ENCODE measurements around the gene TMEM269.
"Not testable (repeated sequence)": the region's sequence is repeated elsewhere in the genome, so short reads cannot be mapped to it uniquely, and the experiment has no call there.

TMEM269 gene

DNA sequence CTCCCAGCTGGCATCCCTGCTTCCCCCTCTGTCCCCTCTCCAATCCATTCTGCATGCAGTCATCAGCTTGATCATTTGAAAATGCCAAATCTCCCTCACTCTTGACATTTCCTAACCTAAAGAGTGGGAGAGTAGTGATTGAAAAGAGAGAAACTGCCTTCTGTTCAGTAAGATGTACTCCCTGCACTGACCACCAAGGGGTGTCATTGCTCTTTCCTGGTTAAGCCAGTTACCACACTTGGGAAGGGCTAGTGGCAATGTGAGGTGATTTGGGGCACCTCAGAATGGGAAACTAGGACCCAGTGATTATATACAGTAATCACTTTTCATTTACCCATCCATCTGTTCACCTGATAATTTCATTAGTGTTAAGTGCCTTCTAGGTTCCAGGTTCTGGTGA lies 6.9 kb upstream of the TMEM269 start:
- no peak for DNase-seq

DNA sequence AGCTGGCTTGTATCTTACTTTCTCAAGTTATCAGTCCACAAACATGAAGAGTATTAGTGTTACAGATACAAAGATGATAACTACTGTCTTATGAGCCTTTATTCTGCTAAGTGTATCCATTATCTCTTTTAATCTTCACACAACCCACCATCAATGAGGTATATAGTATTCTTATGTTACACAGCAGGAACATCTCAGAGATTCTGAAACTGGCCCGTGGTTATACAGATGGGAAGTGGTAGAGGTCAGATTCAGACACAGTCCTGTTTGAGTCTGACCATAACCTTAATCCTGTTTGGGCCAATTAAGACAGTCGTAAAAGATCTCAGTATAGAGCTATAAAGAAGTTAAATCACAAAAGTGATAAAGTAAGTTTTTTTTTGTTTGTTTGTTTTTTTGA lies 5.1 kb upstream of the TMEM269 start:
- no peak for DNase-seq

DNA sequence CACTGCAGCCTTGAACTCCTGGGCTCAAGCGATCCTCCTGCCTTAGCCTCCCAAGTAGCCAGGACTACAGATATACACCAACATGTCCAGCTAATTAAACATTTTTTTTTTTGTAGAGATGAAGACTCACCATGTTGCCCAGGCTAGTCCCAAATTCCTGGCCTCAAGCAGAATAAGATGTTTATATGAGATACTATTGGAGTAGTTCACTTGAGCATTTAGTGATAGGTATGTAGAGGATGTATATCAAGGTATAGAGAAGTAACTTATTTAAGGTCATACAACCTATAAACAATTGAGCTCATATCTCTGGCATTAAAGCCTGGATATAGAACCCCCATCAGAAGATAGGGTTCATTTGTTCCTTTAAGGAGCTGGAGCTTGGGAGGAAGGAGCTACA lies 4.6 kb upstream of the TMEM269 start:
- no peak for DNase-seq

DNA sequence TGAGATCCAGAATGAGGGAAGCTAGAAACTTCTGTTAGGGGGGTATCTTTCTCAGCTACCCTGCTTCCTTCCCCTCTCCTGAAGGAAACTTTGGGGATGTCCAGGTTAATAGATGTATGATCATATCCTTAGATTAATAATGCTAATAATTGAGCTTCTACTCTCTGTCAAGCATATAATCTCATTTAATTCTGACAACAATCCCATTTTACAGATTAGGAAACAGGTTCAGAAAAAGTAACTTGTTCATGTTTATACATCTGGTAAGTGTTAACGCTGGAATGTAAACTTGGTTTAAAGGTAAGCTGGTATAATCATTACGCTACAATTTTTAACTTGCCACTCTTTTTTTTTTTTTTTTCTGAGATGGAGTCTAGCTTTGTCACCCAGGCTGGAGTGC lies 1.7 kb upstream of the TMEM269 start:
- DNase-seq, result no peak

DNA sequence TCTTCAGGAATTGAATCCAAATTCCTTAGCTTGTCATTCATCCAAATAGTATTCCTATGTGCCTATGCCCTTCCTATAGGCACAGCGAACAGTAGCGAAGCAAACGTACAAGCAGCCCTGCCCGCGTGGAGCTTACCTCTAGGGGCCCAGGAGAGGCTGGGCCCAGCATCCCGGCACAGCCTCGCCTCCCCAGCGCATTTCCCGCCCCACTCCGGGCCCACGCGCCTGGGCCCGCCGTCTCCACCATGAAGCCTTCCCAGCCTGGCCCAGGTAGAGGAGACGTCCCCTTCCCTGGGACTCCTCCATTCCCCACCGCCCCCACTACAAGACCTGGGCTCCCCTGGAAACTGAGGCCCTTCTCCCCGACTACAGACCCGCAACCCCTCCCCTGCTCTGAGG lies 245 bp upstream of the TMEM269 start:
- DNase-seq, result no peak

DNA sequence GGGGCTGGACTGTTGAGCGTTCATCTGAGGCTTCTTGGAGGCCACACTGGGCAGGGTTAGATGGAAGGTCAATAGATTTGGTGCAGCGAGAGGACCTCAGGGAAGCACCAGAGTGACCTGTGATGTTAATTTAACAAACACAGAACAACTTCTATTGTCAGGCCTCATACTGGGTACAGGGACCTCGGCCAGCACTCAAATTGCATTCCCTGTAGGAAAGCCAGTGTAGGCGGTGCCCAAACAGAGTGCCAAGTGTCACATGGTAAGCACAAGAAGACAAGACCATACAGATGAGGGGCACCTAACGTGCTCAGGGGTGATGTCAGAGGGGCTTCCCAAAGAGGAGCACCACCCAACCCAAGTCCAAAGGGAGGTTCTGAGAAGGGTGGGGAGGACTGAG lies 1.3 kb downstream of the TMEM269 start:
- DNase-seq, result no peak

DNA sequence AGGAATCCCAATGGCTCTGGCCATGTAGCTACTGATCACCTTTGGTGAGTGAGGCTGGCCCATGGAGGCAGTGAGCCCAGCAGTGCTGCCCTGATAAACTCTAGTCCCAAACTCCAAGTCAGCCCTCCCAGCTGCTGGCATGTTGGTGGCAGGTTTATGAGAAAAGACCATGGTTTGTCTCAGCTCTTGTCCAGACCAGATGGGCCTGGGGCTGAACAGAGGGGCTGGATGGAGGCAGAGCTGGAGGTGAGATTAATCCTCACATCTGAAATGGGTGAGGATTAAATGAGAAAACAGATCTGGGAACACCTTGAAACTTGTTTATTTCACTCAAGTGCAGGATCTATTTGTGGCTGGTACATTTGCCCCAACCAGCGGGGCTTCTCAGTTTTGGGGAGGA lies 3.2 kb downstream of the TMEM269 start:
- no peak for DNase-seq

DNA sequence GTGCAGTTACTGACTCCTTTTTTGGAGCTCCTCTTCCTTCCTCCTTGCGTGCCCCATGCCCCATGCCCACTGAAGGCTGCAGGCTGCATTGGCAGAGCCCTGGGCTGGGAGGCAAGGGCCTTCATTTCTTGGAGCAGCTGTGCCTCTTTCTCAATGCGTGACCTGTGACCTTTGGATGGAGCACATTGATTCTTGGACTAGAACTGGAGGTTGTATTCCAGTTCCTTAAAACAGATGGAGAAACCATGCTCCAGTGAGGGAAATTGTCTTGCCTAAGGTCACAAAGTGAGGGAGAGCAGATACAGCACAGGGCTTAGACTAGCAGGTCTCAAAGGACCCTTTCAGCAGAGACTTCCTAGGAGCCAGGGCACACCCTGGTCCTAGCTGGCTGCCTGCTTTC lies 9.0 kb downstream of the TMEM269 start:
- DNase-seq, result no peak

DNA sequence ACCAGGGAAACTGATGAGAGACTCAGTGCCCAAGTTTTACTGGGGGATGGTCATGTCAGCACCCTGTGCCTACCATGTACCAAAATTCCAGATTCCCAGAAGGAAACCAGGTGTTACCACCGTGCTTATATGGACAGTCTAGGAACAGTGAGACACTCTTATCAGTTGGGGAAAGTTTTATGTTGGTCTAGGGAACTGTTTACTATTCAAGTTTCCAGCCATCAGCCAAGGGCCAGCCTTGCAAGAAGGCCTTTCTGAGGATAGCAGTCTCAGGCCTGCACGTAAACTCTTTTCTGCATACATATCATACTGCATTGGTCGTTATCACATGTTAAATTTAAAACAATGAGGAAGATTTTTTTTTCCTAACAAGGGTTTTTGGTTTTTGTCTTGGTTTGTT lies 12.6 kb downstream of the TMEM269 start:
- DNase-seq, result no peak

DNA sequence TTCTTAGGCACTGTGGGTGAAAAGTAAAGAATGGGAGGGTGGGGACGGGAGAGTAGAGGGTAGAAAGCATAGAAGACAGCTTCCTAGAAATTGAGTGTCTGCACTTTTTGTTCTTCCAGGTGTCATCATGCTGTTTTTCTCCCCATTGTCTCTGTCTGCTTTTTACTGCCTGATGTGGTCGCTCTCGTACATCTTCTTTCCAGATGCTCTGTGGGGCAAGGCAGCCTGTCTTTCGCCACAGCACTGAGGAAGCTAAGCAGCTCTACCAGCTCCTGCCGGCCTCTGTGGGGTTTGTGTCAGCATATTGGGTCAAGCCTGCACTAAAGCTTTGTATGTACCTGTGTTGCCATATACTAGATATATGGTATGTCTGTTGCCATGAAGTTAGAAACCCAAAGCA lies 13.2 kb downstream of the TMEM269 start:
- no peak for DNase-seq

DNA sequence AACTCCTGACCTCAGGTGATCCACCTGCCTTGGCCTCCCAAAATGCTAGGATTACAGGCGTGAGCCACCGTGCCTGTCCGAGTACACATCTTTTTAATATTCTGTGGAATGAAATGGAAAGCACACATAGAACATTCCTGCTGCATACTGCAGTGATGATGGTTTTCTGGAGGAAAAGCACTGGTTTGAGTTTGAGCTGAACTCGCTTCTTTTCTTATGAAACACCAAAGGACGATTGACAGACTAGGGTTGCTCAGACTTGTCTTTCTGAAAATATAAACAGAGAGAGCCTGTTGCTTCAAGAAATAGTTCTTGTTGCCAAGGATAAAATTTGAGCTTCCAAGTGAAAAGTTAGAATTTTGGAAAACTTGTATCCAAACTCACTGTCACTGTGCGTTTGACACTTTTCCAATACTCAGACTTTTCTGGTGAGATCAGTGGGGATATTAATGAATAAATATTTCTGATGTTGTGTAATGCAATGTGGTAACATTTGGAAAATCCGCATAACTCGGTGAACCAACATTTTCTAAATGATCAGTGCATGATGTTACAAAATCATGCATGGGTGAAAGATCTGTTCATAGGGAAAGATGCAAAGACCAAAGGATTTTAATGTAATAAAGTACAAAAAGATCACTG lies 17.2 kb downstream of the TMEM269 start:
- DNase-seq, result no peak

DNA sequence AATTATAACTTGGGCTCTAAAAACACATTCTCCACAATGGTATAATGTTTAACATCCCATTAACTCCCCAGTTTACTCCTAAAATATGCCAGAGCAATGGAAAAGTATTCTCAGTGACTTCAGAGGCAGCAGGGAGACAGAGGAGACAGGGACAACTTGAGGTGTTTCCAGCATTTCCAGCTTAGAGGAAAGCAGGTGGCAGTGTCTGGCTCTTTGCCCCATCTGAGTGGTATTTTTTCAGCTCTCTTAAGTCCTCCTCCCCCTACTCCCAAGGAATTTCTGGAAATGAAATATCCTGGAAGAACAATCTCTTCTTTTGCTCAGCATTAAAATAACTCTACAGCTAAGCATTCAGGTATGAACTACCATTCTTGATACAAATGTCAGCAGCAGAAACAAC lies 21.4 kb downstream of the TMEM269 start:
- DNase-seq, result no peak

DNA sequence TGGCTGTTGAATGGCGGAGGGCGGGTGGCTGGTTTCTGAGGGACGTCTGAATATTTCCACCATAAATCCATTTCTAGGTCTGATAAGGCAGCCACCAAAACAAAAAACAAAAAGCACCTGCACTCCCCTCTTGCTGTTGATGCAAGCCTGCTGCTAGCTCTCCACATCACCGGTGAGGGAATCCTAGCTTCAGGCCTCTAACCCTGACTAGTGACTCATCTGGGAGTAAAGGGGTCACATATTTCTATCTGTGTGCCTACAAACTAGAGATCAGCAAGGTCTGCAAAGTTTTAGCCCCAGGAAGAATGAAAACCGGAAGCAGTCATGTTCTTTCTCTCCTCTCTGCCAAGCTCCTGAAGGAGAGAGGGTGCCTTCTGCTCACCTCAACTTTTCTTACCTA lies 21.8 kb downstream of the TMEM269 start:
- DNase-seq, result no peak

DNA sequence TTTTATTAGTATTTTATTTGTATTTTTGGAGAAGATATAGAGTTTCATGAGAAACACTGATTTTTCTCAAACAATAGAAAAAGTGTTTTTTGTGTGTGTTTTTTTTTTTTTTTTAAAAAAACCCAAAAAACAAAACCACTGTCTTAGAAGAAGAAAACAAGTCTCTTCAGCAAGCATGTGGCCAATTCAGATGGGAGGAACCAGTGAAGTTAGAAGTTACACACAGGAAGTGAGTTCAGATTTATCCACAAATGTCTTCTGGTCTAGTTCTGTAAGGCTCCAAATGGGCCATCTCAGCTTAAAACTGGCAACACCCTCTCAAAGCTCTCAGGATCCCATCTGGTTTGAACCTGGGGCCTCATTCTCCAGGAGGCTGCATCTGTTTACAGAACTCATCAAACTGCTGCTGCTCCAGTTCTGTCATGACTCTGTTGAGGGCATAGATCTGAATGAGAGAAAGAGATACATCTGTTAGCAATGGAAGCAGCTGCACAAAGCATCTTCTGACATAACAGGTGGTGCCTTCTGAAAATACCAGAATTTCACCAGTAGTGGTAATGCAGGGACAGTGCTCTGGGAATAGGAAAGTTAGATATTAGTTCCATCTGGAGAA lies 22.4 kb downstream of the TMEM269 start:
- DNase-seq, result no peak

DNA sequence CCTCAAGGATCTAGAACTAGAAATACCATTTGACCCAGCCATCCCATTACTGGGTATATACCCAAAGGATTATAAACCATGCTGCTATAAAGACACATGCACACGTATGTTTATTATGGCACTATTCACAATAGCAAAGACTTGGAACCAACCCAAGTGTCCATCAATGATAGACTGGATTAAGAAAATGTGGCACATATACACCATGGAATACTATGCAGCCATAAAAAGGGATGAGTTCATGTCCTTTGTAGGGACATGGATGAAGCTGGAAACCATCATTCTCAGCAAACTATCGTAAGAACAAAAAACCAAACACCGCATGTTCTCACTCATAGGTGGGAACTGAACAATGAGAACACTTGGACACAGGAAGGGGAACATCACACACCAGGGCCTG lies 30.0 kb downstream of the TMEM269 start:
- DNase-seq, result not testable (repeated sequence)

DNA sequence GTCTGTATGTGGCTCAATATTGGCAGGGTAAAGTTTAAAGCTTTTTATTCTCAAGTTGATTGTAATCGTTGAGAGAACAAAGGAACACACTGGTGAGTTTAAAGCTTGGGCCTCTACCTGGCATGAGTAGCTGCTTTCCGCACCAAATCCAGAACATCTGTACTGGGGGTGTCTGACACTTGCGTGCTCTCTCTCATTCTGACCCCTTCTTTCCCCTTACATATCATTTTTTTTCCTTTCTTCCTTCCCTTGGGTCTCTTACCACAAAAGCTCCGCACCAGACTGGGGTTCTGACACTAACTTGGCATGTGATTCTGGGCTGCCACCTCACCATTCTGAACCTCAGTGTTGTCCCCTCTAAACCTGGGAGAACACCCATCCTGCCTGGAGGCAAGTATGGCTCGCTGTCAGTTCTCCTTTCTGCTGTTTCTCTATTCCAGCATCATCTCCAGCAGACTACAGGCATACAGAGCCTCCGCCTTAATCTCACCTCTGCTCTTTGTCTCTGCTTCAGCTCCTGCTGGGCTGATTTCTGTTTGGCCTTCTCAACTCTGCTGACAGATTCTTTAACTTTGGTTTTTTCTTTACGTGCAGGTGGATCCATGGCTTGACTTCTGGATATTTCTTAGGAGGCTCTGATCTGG lies 31.3 kb downstream of the TMEM269 start:
- DNase-seq, result no peak

DNA sequence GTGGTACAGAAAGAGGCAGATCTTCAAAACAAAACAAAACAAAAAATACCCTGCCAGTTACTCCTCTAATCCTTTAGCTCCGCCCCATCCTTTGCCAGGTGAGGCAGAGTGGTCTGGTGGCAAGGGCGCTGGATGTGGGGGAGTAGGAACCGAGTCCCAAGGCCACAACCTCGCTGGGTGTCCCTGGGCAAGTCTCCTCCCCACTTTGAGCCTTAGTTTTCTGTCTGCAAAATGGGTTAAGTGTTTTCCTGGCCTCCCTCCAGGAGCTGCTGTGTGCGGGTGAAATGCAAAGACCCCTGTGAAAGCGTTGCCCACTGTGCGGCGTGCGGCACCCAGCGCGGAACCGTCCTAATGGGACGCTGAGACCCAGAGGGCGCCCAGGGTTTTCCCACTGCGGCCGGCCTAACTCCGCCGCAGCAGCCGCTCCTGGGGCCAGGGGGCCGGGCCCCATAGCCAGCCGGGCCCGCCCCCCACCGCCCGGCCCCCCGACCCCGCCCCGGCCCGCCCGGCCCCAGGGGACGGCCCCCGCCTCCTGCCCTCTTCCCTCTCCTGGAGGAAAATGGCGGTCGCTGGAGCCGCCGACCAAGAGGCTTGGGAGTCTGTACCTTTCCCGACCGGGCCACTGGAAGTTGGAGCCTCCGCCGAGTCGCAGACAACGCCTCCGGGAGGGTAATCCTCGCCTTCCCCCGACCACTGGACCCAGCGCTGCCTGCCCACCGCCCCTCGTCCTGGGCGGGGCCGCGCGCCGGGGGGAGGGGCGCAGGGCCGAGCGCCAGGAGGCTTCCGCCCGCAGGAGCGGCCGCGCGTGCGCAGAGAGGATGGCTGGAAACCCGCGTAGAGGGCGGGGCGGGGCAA lies 32.0 kb downstream of the TMEM269 start, which contains the start of the genes ERMAP and SVBP:
Gene ERMAP (plus strand): TSS at position 538 of the 855 bp plus-strand sequence. CDS start 13,327 bp downstream, outside the sequence.
Gene SVBP (minus strand): TSS at position 813 of the 855 bp plus-strand sequence. CDS start 853 bp downstream, outside the sequence.
- DNase-seq, result peak; percentile 93

DNA sequence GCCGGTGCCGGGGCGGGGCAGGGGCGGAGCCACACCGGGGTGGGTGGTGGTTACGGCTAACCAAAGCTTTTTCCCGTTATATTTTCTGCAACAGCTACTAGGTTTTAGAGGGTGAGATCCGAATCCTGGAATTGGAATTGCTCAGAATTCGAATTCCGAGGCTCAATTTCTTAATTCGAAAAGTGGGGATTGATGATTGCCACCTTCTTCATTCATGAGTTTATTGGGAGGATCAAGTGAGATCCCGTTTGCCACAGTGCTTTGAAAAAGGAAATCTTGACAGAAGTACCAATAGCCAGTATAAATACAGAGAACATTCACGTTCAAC lies 32.6 kb downstream of the TMEM269 start:
- DNase-seq, result no peak

DNA sequence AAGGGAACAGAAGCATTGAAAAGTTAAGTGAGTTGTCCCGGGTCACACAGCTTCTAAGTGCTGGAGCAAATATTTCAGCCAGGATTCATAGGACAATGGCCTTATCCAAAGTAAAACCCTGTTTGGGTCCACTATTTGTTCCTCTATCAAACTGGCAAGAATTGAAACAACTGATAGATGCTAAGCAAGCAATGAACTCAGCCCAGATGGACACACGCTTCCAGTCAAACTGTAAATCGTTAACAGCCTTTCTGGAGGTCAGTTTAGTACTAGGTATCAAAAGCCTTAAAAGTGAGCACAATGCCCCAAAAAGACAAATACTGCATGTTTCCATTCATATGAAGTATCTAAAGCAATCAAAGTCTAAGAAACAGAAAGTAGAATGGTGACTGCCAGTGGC lies 33.2 kb downstream of the TMEM269 start:
- DNase-seq, result no peak

DNA sequence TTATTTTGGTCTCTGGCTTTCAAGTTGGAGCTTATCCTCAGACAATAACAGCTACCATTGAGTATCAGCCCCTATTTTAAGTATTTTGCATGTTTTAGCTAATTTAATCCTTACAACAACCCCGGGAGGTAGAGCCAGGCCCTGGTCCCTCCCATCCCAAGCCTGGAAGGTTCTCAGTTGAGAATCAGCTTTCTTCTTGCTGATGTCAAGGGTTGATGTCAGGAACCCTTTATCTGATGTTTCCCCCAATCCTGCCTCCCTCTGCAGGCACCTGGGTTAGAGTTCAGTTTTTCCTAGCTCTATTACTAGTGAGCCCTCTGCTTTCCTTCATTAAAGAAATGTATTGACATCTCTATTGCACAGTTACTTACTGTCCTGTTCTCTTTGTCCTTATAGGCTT lies 36.0 kb downstream of the TMEM269 start:
- no peak for DNase-seq

DNA sequence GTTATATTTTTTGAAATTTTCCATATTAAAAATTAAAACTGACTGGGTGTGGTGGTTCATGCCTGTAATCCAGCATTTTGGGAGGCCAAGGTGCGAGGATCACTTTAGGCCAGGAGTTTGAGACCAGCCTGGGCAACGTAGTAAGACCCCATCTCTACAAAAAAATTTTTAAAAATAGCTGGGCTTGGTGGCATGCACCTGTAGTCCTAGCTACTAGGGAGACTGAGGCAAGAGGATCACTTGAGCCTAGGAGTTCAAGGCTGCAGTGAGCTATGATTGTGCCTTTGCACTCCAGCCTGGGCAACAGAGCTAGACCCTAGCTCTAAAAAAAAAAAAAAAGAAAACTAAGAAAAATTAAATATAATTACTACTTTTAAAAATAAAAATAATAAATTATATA lies 36.9 kb downstream of the TMEM269 start:
- DNase-seq, result no peak

DNA sequence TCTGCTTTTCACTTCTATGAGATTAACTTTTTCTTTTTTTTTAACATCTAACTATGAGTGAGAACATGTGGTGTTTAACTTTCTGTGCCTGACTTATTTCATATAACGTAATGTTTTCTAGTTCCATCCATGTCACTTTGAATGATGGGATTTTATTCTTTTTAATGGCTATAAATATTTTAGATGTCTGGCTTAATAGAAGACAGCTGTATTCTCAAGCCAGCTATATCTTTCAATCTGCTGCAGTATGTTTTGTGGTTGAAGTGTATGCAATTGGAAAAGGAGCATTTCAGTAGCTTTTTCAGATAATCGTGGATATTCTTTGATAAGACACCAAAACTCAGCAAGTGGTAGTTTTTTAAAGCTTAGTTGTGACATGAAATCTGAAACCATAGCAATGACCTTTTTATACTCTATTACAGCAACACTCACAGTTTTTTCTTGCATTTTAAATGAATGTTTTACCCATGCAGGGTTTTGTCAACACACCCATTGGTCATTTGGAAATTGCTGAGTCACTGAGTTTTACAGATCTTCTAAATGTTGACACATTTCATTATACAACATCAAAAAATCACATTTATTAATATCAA lies 38.1 kb downstream of the TMEM269 start:
- DNase-seq, result no peak

DNA sequence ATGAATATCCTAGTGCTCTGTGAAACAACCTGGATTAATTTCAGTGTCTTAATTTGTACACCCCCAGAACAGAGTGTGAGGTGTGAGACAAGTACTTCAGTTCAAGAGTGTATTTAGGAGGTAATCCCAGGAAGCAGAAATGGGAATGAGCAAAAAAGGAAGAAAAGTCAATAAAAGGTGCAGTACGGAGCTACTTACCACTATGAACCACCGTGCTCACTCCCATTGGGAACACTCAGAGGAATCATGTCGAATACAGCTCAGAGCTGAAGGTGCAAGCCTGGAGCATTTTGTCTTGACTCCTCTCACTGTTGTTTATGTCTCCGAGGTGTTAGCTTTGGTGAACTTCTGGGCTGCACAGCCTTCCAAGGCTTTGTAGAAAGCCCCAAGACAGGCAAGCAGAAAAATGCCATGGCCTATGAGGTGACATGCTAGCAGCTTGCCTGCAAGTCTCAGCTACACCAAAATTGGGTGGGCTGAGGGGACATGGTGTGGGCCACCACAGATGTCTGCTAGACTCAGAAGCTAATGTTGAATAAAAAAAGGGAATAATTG lies 39.8 kb downstream of the TMEM269 start:
- no peak for DNase-seq

Data from activated naive CD4-positive, alpha-beta T cell treated with anti-CD3 and anti-CD28 coated beads, Interleukin-2, amount 50 U/mL, for 16 hours (primary cell).